Suppressor macrophage treated with lipopolysaccharide for 4 hours (primary cell): ENCODE measurements around the gene UGT2B28.
A peak's percentile ranks its signal among the peaks of the same experiment; 100 is the strongest.
"Not testable (repeated sequence)": the region's sequence is repeated elsewhere in the genome, so short reads cannot be mapped to it uniquely, and the experiment has no call there.

Source experiments
- DNase-seq: peaks from one replicate; pipeline ENCODE4 v3.0.0-alpha.2; 2020

Gene UGT2B28

DNA sequence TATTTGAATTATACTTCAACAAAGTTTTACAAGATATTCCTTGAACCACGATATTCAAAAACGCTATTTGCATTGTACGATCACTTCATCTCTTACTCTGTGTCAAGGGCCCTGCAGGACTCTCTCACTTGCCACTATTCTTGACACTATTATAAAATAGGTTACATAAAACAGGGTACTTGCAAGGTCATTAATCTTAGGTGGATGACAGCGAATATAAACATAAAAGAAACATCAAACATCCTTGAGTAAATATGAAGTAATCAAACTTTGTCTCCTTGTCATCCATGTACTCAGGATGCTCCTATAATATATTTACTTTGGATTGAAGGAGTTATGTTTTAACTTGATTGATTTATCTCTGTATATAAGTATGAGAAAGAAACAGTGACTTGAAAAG is at the start of gene UGT2B28:
Gene UGT2B28 (plus strand): TSS at position 395 of the 400 bp plus-strand sequence. CDS start 26 bp downstream, outside the sequence.
- not testable (repeated sequence) for DNase-seq

DNA sequence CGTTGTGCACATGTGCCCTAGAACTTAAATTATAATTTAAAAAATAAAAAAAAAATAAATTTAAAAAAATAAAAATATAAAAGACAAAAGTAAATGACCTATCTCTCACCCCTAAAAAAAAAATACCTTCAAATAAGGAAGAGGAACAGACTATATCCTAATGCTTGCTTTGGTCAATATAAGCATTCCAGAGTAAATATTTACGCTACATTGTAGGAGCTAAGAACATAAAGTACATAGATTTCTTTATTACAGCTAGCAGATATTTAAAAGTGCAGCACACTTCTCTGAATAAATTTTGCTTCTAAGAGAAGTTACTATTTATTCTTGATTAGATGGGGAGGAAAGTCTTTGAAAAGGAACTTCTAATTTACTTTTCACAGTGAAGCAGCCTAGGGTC is 41.2 kb upstream of the UGT2B28 start:
- no peak for DNase-seq

DNA sequence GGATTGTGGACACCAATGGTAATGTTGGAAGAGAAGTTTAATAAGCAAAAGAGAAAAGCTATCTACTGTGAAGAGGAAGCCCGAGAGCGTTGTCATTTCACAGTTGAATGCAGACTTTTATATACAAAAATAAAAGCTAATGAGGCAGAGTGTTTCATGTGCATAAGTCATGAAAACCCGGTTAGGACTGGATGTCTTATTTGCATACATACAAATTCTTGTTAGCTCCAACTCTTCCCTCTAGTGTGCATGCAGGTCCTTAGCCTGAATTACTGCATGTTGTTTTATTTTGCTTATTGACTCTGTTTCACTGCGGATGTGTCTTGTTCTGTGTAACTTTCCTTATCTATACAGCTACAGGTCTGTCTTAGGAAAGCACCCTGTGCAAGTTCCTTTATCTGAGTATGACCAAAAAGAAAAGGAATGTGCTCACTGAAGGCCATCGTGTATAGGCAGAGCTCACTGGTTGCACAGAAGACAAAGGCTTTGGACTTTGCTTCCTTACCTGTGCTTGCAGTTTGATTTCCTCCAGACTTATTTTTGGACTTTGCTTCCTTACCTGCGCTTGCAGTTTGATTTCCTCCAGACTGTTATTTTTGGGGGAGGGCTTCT is 40.6 kb upstream of the UGT2B28 start:
- DNase-seq: no peak

DNA sequence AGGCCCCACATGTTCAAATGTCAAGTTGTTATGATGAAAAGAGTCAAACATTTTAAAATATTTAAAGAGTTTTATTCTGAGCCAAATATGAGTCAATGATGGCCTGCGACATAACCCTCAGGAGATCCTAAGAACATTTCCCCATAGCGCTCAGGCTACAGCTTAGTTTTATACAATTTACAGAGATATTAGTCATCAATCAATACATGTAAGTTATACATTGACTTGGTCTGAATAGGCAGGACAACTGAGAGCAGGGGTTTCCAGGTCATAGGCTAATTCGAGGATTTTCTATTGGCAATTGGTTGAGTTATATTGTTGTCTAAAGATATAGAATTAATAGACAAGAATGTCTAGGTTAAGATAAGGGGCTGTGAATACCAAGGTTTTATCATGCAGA is 39.5 kb upstream of the UGT2B28 start:
- DNase-seq: not testable (repeated sequence)

DNA sequence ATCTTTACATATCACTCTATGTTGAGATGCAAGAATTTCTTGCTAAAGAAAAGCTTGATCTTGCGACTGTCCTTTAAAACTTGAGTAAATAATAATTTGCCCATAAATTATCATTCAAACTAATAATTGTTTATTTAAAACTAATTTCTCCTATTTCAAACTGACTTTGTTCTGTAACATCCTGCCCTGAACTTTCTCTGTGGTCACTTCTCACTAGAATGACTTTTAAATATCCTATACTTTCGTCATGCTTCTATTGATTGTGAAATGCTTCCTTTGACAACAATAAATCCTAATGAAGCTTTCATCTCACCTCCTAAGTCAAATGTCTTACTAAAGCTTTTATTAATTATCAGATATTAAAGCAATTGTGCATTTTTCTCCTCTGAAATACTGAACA is 38.5 kb upstream of the UGT2B28 start:
- DNase-seq: not testable (repeated sequence)

DNA sequence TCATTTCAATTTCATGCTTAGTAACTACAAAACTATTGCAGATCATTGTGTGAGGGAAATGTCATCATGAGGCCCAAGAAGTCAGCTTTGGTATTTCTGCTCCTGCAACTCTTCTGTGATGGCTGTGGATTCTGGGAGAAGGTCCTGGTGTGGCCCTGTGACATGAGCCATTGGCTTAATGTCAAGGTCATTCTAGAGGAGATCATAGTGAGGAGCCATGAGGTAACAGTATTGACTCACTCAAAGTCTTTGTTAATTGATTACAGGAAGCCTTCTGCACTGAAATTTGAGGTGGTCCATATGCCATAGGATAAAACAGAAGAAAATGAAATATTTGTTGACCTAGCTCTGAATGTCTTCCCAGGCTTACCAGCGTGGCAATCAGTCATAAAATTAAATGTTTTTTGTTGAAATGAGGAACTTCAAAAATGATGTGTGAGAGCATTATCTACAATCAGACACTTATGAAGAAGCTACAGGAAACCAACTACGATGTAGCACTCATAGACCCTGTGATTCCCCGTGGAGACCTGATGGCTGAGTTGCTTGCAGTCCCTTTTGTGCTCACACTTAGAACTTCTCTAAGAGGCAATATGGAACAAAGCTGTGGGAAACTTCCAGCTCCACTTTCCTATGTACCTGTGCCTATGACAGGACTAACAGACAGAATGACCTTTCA is 37.6 kb upstream of the UGT2B28 start:
- not testable (repeated sequence) for DNase-seq

DNA sequence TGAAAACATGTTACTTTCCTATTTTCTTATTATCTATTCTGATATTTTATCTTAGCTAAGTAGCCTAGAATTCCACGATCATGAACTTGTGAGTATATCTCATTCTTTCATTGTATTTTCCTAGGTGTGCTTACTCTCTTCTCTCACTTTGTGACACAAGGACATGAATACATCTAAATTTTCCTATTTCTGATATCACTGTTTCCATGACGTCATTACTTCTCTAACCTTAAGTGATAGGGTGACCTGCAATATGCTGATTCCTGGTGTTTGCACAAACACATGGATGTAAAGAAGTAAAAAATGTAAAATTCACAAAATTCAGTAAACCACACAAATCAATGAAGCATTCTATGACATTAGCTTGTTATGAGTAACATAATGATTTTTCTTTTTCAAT is 29.4 kb upstream of the UGT2B28 start:
- not testable (repeated sequence) for DNase-seq

DNA sequence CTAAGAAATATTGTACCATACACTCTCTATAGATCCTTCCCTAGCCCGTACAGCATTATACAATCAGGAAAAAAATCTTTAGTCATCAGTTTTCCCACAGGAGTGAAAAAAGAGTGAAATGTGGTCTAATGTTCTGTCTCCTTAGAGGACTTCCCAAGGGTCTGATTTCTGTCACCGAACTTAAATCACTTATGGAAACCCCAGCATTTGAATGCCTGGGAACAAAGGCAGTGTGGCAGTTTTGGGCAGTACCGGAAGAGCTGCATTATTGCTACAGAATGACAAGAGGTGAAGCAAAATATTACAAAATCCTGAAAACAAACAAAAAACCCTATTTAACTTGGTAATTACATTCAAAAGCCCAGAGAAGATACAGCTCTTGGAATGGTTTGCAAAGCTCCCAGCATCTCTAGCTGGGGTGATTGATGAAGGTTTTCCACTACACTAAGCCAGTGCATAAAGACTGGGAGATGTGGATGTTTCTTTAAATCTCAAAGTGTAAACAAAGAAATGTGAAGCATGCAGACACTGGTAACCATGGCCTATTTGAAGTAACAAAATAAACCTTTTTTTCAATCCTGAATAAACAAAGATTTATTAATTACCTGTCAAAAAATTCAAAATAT is 27.0 kb upstream of the UGT2B28 start:
- DNase-seq: not testable (repeated sequence)

DNA sequence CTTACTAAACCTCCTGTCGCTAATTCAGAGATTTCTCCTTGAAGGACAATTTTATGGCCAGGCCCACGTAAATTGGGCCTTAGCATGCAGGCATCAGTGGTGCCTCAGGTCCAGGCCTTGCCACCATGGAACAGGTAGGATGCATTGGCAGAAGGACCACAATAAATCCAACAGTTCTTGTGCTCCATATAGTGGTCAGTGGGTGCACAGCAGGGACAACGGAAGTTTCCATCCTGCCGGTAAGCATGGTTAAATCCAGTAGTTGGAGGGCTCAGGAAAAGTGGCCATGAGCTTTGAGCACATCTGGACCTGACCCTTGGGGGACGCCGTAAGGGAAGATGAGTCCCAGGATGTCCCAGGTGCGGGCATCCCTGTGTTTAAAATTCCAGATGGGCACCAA is 11.7 kb upstream of the UGT2B28 start:
- DNase-seq: not testable (repeated sequence)

DNA sequence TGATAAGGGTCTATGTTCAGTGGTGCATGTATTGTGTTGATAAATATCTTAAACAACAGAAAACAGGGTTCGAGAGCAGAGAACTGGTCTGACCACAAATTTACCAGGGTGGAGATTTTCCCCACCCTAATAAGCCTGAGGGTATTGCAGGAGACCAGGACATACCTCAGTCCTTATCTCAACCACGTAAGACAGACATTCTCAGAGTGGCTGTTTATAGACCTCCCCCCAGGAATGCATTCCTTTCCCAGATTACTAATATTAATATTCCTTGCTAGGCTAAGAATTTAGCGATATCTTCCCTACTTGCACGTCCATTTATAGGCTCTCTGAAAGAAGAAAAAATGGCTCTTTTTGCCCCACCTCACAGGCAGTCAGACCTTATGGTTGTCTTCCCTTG is 16.1 kb downstream of the UGT2B28 start:
- DNase-seq: not testable (repeated sequence)

DNA sequence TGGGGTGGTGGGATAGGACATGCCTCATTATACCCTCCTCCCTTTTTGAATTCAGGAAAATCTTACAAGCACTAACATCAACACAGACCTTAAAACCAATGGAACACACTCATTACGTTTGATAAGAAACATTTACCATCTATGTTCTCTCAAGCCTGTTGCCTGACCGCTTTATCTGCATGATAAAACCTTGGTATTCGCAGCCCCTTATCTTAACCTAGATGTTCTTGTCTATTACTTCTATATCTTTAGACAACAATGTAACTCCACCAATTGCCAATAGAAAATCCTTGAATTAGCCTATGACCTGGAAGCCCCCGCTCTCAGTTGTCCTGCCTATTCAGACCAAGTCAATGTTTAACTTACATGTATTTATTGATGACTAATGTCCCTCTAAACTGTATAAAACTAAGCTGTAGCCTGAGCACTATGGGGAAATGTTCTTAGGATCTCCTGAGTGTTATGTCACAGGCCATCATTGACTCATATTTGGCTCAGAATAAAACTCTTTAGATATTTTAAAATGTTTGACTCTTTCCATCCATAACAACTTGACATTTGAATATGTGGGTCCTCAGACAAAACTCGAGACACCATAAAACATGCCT is 28.3 kb downstream of the UGT2B28 start:
- not testable (repeated sequence) for DNase-seq

DNA sequence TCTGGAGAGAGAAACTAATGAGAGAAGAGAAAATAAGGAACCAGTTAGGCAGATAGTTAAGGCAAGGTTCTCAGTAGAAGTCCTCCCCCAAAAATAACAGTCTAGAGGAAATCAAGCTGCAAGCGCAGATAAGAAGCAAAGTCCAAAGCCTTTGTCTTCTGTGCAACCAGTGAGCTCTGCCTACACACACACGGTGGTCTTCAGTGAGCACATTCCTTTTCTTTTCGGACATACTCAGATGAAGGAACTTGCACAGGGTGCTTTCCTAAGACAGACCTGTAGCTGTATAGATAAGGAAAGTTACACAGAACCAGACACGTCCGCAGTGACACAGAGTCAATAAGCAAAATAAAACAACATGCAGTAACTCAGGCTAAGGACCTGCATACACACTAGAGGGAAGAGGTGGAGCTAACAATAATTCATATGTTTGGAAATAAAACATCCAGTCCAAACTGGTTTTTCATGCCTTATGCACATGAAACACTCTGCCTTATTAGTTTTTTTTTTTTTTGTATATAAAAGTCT is 29.3 kb downstream of the UGT2B28 start:
- not testable (repeated sequence) for DNase-seq

DNA sequence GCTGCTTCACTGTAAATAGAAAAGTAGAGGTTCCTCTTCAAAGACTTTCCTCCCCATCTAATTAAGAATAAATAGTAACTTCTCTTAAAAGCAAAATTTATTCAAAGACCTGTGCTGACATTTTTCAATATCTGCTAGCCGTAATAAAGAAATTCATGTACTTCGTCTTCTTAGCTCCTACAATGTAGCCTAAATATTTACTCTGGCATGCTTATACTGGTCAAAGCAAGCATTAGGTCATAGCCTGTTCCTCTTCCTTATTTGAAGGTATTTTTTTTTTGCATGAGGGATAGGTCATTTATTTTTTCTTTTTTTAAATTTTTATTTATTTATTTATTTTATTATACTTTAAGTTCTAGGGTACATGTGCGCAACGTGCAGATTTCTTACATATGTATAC is 30.0 kb downstream of the UGT2B28 start:
- not testable (repeated sequence) for DNase-seq

DNA sequence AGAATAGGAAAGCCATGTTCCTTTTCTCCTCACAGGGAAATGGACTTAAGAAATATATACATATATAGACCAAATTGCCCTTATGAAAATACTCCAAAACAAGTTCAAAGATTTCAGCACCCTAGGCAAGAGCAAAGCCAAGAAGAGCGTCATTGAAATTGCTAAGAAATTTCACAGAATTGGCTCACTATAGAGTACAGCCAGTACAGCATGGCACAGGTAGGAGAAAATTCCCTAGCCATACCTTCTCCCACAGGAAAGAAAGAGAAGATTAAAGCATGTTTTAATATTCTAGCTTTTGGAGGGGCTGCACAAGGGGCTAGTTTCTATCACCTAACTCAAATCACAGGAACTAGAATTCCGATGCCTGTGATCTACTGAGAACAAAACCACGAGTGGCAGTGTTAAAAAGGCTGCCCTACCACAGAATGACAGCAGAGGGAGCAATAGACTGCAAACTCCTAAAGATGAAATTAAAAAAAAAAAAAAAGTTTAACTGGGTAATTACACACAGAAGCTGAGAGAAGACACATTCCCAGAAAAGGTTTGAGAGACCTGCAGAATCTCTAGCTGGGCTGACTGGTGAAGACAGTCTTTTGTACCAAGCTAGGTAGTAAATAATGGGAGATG is 37.5 kb downstream of the UGT2B28 start:
- peak; percentile 36 for DNase-seq

DNA sequence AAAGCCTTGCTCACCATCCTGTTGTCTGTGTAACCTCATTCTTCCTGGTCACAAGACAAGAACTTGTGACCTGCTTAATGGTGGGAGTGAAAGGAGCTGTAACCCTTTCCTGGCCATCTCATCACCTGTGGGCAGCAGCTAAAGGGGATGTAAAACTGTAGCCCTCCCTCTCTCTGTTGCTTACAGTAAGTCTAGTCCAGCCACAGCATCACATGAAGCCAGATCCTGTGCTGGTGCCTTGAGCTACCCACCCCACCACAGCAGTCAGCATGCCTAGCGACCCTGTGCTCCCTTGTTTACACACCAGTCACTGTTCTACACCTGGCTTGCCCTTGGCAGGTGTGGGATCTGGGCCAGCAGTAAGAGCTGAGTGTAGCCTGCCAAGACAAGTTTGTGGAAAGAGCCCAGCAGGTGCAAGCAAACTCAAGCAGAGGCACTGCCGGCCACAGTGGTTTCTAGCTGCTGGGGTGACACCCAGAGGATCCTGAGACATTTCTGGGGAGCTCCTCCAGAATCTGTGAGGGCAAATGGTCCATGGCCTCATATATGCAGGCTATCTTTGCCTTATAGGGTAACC is 41.0 kb downstream of the UGT2B28 start:
- no peak for DNase-seq

DNA sequence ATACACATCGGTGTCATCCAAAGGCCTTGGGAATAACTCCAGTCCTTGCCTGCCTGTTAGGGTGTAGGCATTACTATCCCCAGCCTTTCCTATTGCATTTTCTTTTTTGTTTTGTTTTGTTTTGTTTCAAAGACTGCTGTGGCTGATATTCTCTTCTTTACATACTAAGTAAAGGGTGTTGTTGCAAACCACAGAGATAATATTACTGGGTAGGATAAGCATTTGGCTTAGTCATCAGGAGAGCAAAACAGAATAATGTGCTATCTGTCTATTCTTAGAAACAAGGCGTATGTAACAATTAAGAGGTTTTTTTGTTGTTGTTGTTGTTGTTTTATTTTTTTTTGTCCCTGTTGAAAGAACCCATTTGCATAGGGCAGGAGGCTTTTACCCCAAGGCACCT is 41.8 kb downstream of the UGT2B28 start:
- no peak for DNase-seq

DNA sequence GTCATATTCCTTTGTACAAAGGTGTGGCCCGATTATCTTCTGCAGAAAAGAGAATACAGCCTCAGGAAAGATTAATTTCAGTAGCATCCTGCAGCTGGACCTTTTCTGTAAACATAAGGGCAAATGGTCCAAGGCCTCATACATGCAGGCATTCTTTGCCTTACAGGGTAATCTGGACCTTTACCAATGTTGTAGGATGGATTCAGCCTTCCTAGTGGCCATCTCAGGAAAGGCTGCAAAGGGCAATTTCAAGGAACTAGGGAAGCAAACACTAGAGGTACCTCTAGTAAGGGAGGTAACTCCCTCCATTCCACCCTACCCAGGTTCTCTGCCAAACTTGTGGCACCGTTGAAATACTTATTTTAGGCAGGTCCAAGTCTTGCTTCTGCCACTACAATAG is 43.0 kb downstream of the UGT2B28 start:
- DNase-seq: no peak

DNA sequence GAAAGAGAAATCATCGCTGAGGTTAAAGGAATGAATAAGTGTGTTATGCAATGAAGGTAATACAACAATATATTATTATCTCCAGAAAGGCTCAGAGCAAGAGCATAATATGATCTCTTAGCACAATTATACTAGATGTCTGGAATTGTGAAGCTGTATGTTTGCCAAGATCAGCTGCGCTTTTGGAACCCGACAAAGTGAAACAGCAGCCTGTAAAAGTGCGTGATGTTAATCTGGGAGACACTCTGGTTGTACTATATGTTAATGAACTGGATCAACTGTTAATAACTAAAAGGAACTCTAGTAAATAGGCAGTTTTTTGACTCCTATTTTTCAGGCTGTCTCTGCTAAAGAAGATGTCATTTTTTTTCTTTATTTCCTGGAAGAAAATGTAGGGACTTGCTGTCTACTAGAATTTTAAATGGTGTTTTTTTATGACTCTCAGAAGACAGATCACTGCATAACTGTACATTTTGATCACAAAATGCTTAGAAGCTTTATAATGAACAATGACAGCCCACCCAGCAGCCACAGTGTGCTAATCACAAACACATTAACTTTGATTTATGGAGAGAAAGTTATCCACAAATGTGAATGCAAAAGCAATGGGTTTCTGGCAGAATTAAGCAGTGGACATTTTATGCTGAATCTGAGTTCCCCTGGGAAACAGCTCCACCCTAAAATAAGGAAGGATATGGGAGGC is 50.2 kb downstream of the UGT2B28 start:
- DNase-seq: no peak

DNA sequence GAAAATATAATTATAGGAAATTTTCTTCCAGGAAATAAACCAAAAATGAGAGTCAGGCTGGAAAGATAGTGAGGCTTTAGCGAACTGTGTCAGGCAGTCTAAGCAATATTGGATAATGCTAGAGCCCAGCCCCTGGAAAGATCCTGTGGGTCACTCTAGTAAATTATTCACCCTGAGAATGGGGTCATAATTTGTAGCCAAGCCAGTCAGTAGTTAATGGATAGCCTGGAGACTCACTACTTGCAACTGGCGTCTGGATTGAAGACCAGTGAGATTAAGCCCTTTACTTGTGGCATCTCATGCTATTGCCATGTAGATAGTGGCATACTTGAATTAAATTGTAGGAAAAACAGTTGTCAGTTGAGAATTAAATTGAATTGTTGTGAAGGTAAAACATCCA is 51.0 kb downstream of the UGT2B28 start:
- not testable (repeated sequence) for DNase-seq

DNA sequence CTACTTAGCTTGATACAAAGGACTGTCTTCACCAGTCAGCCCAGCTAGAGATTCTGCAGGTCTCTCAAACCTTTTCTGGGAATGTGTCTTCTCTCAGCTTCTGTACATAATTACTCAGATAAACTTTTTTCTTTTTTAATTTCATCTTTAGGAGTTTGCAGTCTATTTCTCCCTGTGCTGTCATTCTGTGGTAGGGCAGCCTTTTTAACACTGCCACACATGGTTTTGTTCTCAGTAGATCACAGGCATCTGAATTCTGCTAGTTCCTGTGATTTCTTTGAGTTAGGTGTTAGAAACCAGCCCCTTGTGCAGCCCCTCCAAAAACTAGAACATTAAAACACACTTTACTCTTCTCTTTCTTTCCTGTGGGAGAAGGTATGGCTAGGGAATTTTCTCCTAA is 55.2 kb downstream of the UGT2B28 start:
- not testable (repeated sequence) for DNase-seq

DNA sequence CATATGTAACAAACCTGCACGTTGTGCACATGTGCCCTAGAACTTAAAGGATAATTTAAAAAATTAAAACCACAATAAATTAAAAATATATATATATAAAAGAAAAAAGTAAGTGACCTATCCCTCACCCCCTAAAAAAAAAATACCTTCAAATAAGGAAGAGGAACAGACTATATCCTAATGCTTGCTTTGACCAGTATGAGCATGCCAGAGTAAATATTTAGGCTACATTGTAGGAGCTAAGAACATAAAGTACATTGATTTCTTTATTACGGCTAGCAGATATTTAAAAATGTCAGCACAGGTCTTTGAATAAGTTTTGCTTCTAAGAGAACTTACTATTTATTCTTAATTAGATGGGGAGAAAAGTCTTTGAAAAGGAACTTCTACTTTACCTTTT is 62.8 kb downstream of the UGT2B28 start:
- DNase-seq: not testable (repeated sequence)
